Measurements from ENCODE around the gene GP5.

The GP5 gene

GRCh38 chr3:194387926-194388418, 11.1 kb downstream of the GP5 start:
- ChIA-PET CTCF (interaction anchor here (0.5 to 1.1 kb wide), 4 partner anchors 18 to 684 kb away, joined by 3 to 5 read pairs (median 4); no protein-coding TSS in a partner anchor), POLR2A (ENCODE audit: low non-redundant PET) (no interaction called here)
- H3K27ac ChIP-seq: no peak overlapping the region
- DNase-seq (ENCODE audit: low spot score): no peak
- TF ChIP-seq CTCF (conservative IDR thresholded peaks at IDR 0.05; ENCODE audit: low read depth): no peak

DNA sequence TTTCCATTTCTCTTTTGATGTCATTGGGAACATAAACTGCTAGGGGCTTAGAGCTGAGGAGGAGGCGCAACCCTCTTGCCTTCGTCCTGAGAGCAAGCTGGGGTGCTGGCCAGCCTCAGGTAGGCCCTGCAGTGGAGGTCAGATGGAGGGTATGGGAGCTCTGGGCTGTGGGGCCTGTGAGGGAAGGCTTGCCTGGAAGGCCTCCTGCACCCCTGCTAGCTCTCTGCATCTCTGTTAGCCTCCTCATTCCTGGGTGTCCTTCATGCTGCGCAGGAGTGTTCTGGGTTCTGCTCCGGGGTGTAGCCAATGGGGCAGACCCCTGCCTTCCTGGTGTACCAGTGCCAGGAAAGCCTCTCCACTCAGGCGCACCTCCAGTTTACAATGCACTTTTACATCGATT, 11.8 kb downstream of the GP5 start:
- POLR2A ChIA-PET (ENCODE audit: low non-redundant PET): no interaction called here

GRCh38 chr3:194386648-194387047, 12.4 kb downstream of the GP5 start:
- no peak for DNase-seq (ENCODE audit: low spot score)
- no peak overlapping the region for H3K27ac ChIP-seq
- no peak for TF ChIP-seq CTCF (conservative IDR thresholded peaks at IDR 0.05; ENCODE audit: low read depth)
- ChIA-PET CTCF (interaction anchor here (0.6 to 1.2 kb wide), 4 partner anchors 27 to 624 kb away, joined by 3 to 5 read pairs (median 3); no protein-coding TSS in a partner anchor), POLR2A (ENCODE audit: low non-redundant PET) (no interaction called here)

More for the DNA sequence above, 11.8 kb downstream of the GP5 start:
- no peak for TF ChIP-seq CTCF (conservative IDR thresholded peaks at IDR 0.05; ENCODE audit: low read depth)
- no peak overlapping the region for H3K27ac ChIP-seq
- no peak for DNase-seq (ENCODE audit: low spot score)
- CTCF ChIA-PET: interaction anchor here (0.6 to 1.2 kb wide), 4 partner anchors 19 to 624 kb away, joined by 3 to 5 read pairs (median 4); no protein-coding TSS in a partner anchor

DNA sequence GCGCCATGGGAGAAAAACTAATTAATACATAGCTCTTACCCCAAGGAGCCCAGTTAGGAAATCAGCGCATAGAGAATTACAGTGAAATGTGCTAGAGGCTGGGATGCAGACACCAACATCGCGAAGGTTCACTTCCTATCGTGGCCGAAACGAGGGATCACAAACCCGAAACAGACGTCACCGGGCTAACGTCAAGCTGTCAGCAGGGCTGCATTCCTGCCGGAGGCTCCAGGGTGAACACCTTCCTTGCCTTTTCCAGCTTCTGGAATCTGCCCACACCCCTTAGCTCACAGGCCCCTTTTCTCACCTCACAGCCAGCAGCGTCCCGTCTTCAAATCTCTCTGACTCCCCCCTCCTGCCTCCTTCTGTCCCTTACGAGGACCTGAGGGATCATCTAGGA, 13.0 kb downstream of the GP5 start:
- TF ChIP-seq CTCF (conservative IDR thresholded peaks at IDR 0.05; ENCODE audit: low read depth): no peak
- no peak overlapping the region for H3K27ac ChIP-seq
- CTCF ChIA-PET: interaction anchor here (0.6 kb wide), 1 partner anchor 26 kb away, joined by 3 read pairs; no protein-coding TSS in a partner anchor
- no peak for DNase-seq (ENCODE audit: low spot score)
- POLR2A ChIA-PET (ENCODE audit: low non-redundant PET): no interaction called here

GRCh38 chr3:194384569-194385001, 14.5 kb downstream of the GP5 start:
- POLR2A ChIA-PET (ENCODE audit: low non-redundant PET): no interaction called here

DNA sequence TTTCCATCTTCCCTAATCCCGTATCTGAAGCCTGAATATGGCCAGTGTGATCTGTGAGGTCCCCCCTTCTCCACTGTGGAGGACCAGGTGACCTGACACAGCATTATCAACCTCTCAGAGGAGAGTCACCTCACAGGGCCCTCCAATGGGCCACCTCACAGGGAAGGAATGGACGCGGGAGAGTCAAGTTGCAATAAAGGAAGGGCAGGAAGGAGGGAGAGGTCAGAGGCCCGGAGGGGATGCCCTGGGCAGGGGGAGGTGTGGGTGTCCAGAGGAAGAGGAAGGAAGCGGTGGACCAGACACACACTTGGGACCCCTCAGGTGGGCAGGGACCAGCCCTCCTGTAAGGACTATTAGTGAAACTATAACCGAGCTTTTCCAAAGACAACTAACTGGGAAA, 14.9 kb downstream of the GP5 start:
- H3K27ac ChIP-seq: no peak overlapping the region
- POLR2A ChIA-PET (ENCODE audit: low non-redundant PET): no interaction called here
- no peak for DNase-seq (ENCODE audit: low spot score)
- TF ChIP-seq CTCF (conservative IDR thresholded peaks at IDR 0.05; ENCODE audit: low read depth): no peak
- CTCF ChIA-PET: no interaction called here

More at GRCh38 chr3:194384569-194385001, 14.5 kb downstream of the GP5 start:
- no peak overlapping the region for H3K27ac ChIP-seq
- CTCF ChIA-PET: no interaction called here
- TF ChIP-seq CTCF (conservative IDR thresholded peaks at IDR 0.05; ENCODE audit: low read depth): no peak
- DNase-seq (ENCODE audit: low spot score): no peak

Data from RWPE1 (cell line).